ENCODE data around the gene CSTF2T. TPM values are rescaled to one million over a fixed set of nuclear protein-coding genes. Genes with fewer than 3 reads are reported as not detected.

CSTF2T gene
- total RNA-seq, 2 donors from 2014 or later: 20.9 to 22.4 TPM

DNA sequence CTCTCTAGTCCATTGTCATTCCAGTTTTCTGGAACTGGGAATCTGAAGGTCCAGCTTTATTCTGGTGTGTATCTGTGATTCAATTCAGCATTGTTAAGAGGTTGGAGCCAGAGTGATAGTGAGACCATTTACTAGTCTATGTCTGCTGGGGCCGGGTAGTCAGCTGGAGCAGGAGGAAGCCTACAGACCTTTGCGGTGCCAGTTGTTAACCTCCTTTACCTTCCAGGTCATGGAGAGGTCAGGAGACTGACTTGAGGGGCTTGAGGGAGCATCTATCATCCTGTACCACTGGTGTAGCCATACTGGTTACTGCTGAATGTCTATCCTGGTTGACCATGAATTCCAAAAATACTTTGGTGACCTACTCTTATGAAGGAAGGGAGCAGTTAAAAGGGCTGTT is 9.2 kb upstream of the CSTF2T start:
- TF ChIP-seq, protein P1, sequence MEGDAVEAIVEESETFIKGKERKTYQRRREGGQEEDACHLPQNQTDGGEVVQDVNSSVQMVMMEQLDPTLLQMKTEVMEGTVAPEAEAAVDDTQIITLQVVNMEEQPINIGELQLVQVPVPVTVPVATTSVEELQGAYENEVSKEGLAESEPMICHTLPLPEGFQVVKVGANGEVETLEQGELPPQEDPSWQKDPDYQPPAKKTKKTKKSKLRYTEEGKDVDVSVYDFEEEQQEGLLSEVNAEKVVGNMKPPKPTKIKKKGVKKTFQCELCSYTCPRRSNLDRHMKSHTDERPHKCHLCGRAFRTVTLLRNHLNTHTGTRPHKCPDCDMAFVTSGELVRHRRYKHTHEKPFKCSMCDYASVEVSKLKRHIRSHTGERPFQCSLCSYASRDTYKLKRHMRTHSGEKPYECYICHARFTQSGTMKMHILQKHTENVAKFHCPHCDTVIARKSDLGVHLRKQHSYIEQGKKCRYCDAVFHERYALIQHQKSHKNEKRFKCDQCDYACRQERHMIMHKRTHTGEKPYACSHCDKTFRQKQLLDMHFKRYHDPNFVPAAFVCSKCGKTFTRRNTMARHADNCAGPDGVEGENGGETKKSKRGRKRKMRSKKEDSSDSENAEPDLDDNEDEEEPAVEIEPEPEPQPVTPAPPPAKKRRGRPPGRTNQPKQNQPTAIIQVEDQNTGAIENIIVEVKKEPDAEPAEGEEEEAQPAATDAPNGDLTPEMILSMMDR (IDR thresholded peaks at IDR 0.05): no peak
- TF ChIP-seq POLR2A (IDR thresholded peaks at IDR 0.05) (no peak), POLR2AphosphoS5 (IDR thresholded peaks at IDR 0.05) (no peak)
- H3K36me3 ChIP-seq: no peaks in the 10 kb centered on the region
- DNase-seq (ENCODE audit: low spot score): no peak
- H3K4me1 ChIP-seq (replicated peaks): no peaks in the 10 kb centered on the region
- H3K27me3 ChIP-seq (replicated peaks; ENCODE audit: insufficient read depth): no peaks in the 10 kb centered on the region
- no peak overlapping the region for H3K27ac ChIP-seq
- no peaks in the 10 kb centered on the region for H3K9me3 ChIP-seq
- H3K4me3 ChIP-seq: no peak overlapping the region
- WGBS: 72% methylated on average over 2 of the region's 2 CpGs
- intact Hi-C loops (cut with DNase I): no loop called here

DNA sequence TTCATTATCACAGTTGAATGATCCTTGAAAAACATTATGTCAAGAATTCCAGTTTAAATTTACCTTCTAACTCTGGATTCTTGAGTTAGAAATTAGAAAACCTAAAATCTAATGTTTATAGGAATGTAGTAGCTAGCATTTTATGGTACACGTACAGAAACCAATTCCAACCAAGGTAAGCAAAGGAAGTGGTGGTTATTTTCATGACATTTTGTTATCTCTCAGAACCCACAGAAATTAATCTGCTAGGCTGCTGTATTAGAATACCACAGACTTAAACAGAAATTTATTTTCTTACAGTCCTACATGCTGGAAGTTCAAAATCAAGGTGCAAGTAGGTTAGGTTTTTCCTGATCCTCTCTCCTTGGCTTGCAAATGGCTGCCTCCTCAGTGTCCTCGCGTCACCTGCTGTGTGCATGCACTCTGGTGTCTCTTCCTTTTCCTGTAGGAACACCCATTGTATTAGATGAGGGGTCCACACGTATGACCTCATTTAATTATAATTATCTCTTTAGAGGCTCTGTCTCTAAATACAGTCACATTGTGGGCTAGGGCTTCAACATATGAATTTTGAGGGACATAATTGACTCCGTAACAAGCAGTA is 8.5 kb upstream of the CSTF2T start:
- no peak for TF ChIP-seq POLR2A (IDR thresholded peaks at IDR 0.05)
- TF ChIP-seq, protein P1 (IDR thresholded peaks at IDR 0.05): no peak
- no peak for TF ChIP-seq POLR2AphosphoS5 (IDR thresholded peaks at IDR 0.05)
- Histone ChIP-seq H3K36me3 (no peaks in the 10 kb centered on the region), H3K4me3 (no peak overlapping the region), H3K27me3 (replicated peaks; ENCODE audit: insufficient read depth) (no peaks in the 10 kb centered on the region), H3K4me1 (replicated peaks) (no peaks in the 10 kb centered on the region), H3K27ac (peak overlapping the region in 1 of 2 donors; percentile 23), H3K9me3 (no peaks in the 10 kb centered on the region)
- no peak for DNase-seq (ENCODE audit: low spot score)
- WGBS: 80% methylated on average over 5 of the region's 5 CpGs
- intact Hi-C loops (cut with DNase I): no loop called here

DNA sequence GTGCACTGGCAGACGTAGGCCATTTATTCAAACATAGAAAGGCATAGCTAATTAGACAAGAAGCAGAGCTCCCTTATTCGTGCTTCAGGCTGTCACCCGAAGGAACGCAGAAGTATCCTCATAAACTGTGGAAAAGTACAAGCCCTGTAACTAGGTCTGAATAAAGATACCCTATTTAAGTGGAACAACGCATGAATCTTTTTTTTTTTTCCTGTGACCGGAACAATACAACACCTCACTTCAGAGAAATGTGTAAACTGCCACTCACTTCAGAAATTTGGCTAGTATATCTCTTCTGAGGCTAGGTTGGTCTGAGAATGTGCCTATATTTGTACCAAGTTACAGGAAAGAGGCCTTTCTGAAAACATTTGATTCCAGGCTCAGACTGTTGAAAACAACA is 8.0 kb upstream of the CSTF2T start:
- Histone ChIP-seq H3K27me3 (replicated peaks; ENCODE audit: insufficient read depth) (no peaks in the 10 kb centered on the region), H3K36me3 (no peaks in the 10 kb centered on the region), H3K27ac (peak overlapping the region in 1 of 2 donors; percentile 23), H3K4me3 (no peak overlapping the region), H3K4me1 (replicated peaks) (no peaks in the 10 kb centered on the region), H3K9me3 (no peaks in the 10 kb centered on the region)
- 46% methylated on average over 6 of the region's 6 CpGs for WGBS
- no peak for DNase-seq (ENCODE audit: low spot score)
- TF ChIP-seq POLR2A (IDR thresholded peaks at IDR 0.05) (no peak), POLR2AphosphoS5 (IDR thresholded peaks at IDR 0.05) (no peak)
- TF ChIP-seq, protein P1 (IDR thresholded peaks at IDR 0.05): no peak
- intact Hi-C loops (cut with DNase I): no loop called here

DNA sequence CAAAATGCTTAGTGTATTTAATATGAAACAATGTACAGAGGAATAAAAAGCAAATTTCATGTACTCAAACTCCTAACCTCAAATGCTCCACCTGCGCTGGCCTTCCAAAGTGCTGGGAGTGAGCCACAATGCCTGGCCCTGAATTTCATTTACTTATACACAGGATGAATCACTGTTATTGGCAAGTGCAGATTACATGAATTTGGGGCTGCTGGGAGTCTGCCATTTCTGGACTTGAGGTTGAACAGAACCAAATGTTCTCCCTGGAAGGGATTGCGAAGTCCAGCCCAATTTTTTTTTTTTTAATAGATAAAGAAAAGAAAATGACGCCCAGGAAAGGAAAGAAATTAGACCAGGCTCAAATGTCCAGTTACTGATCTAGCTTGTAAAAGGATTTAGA is 6.8 kb upstream of the CSTF2T start:
- 43% methylated on average over 3 of the region's 3 CpGs for WGBS
- intact Hi-C loops (cut with DNase I): no loop called here
- no peak overlapping the region for H3K4me3 ChIP-seq
- no peaks in the 10 kb centered on the region for H3K4me1 ChIP-seq (replicated peaks)
- H3K36me3 ChIP-seq: no peaks in the 10 kb centered on the region
- TF ChIP-seq, protein P1 (IDR thresholded peaks at IDR 0.05): no peak
- TF ChIP-seq POLR2A (IDR thresholded peaks at IDR 0.05) (no peak), POLR2AphosphoS5 (IDR thresholded peaks at IDR 0.05) (no peak)
- no peaks in the 10 kb centered on the region for H3K27me3 ChIP-seq (replicated peaks; ENCODE audit: insufficient read depth)
- no peak overlapping the region for H3K27ac ChIP-seq
- no peak for DNase-seq (ENCODE audit: low spot score)
- H3K9me3 ChIP-seq: no peaks in the 10 kb centered on the region

DNA sequence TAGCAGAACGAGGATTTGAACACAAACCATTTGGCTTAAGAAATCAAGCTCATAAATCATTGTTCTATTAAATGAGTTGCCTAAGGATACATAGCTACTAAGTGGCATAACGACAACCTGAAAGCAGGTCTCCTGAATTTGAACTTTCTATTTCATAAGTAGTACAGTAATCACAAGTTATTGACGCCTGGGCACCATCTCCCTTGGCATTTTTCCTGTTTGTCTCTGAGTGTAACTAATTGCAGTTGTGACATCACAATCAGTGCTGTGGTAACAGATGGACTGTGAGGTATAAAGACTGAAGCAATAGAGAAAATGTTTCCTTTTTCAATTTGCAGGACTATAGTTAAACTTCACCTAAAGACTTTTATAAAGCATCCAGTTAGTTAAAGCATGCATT is 6.4 kb upstream of the CSTF2T start:
- no peaks in the 10 kb centered on the region for H3K4me1 ChIP-seq (replicated peaks)
- no peak for DNase-seq (ENCODE audit: low spot score)
- no peaks in the 10 kb centered on the region for H3K9me3 ChIP-seq
- intact Hi-C loops (cut with DNase I): no loop called here
- H3K27me3 ChIP-seq (replicated peaks; ENCODE audit: insufficient read depth): no peaks in the 10 kb centered on the region
- whole genome bisulfite sequencing: 43% methylated on average over 3 of the region's 3 CpGs
- H3K4me3 ChIP-seq: no peak overlapping the region
- TF ChIP-seq POLR2AphosphoS5 (IDR thresholded peaks at IDR 0.05) (no peak), POLR2A (IDR thresholded peaks at IDR 0.05) (no peak)
- TF ChIP-seq, protein P1 (IDR thresholded peaks at IDR 0.05): no peak
- no peak overlapping the region for H3K27ac ChIP-seq
- no peaks in the 10 kb centered on the region for H3K36me3 ChIP-seq
